Gastrocnemius medialis (tissue), 4 donors: ENCODE measurements around the gene HHLA2. TPM values are rescaled to one million over a fixed set of nuclear protein-coding genes. Genes with fewer than 3 reads are reported as not detected.

ENCODE experiments used
- ATAC-seq, 2 donors: fragments of 150-250 bp; one replicate each; pipeline ENCODE4 v1.9.1; 2016
- DNase-seq, 2 donors: peaks; one replicate each; pipeline ENCODE4 v3.0.0-alpha.2; 2019
- H3K27ac ChIP-seq, 4 donors: fragments of 200-600 bp; sonication (generic); 1 replicate in 1 of 4; 2 replicates in 3 of 4; pipeline ENCODE4 v1.5.1; 2016 to 2018; ENCODE audit warnings: mild to moderate bottlenecking in 2 of 4, moderate library complexity in 1 of 4
- H3K27me3 ChIP-seq, 3 donors: fragments of 200-600 bp; sonication (generic) in 2 of 3; 1 replicate in 1 of 3; 2 replicates in 2 of 3; pipeline versions ENCODE4 v1.5.1 to v1.6.0; 2016 to 2019; ENCODE audit warnings: mild to moderate bottlenecking in 1 of 3, moderate library complexity in 1 of 3
- H3K36me3 ChIP-seq, 2 donors: fragments of 200-600 bp; sonication (generic) in 1 of 2; one replicate each; pipeline ENCODE4 v1.5.1; 2017 to 2018
- H3K4me1 ChIP-seq, 2 donors: fragments of 200-600 bp; sonication (generic) in 1 of 2; one replicate each; pipeline ENCODE4 v1.5.1; 2016 to 2017; ENCODE audit warnings: mild to moderate bottlenecking in 2 of 2
- H3K4me3 ChIP-seq, 4 donors: fragments of 200-600 bp; sonication (generic) in 3 of 4; 1 replicate in 1 of 4; 2 replicates in 3 of 4; pipeline ENCODE4 v1.5.1; 2016 to 2019; ENCODE audit warnings: mild to moderate bottlenecking in 2 of 4
- H3K9me3 ChIP-seq, 3 donors: fragments of 200-600 bp; sonication (generic) in 2 of 3; 1 replicate in 1 of 3; 2 replicates in 2 of 3; pipeline ENCODE4 v1.5.1; 2016 to 2019
- CTCF ChIP-seq, 5 experiments: fragments of 450-650 bp in 3 of 5; fragments of 200-600 bp in 2 of 5; sonication (generic) in 2 of 5; IDR thresholded peaks in 4 of 5; conservative IDR thresholded peaks in 1 of 5; 1 replicate in 4 of 5; 2 replicates in 1 of 5; pipeline ENCODE4 v1.5.1; 2016 to 2019; ENCODE audit warnings: antibody characterized with exemption in 5 of 5, mild to moderate bottlenecking in 3 of 5, moderate library complexity in 3 of 5
- POLR2A ChIP-seq, 2 donors: fragments of 450-650 bp; IDR thresholded peaks; one replicate each; pipeline ENCODE4 v1.6.1; 2017; ENCODE audit warnings: antibody characterized with exemption in 2 of 2, mild to moderate bottlenecking in 2 of 2, moderate library complexity in 2 of 2
- in situ Hi-C, 4 donors: fragments of 200-750 bp; cut with MboI; loops; one replicate each; pipeline versions ENCODE4 v1.15.0 to v1.8.0; 2017; ENCODE audit warnings: low sequenced_read_pairs in 4 of 4
- intact Hi-C: fragments of 100-400 bp; cut with DNase I; formaldehyde crosslinking; loops from one replicate; pipeline ENCODE4 v1.15.1; 2023; ENCODE audit warnings: low total_unique reads
- total RNA-seq, 4 donors: library from RNA; depleted of rRNA; stranded (reverse); fragments of >200 nt; gene quantifications; one replicate each; pipeline versions ENCODE4 v1.1.0 to v1.2.3, GENCODE V29; 2016

The HHLA2 gene
- total RNA-seq, 4 donors from 2014 or later, result 0.49 TPM; not detected in 3

GRCh38 chr3:108352176-108352575 lies 55.8 kb downstream of the HHLA2 start:
- Histone ChIP-seq H3K36me3 (no peaks in the 10 kb centered on the region), H3K27ac (no peak overlapping the region), H3K27me3 (no peaks in the 10 kb centered on the region), H3K4me3 (no peak overlapping the region), H3K4me1 (no peaks in the 10 kb centered on the region), H3K9me3 (no peaks in the 10 kb centered on the region)
- no peak for ATAC-seq
- TF ChIP-seq POLR2A (IDR thresholded peaks at IDR 0.05), result no peak
- TF ChIP-seq CTCF (IDR thresholded peaks at IDR 0.05 in 4 of 5, conservative IDR thresholded peaks at IDR 0.05 in 1 of 5), result no peak
- no peak for DNase-seq
- intact Hi-C loops, result no loop called here
- in situ Hi-C loops, result no loop called here

DNA sequence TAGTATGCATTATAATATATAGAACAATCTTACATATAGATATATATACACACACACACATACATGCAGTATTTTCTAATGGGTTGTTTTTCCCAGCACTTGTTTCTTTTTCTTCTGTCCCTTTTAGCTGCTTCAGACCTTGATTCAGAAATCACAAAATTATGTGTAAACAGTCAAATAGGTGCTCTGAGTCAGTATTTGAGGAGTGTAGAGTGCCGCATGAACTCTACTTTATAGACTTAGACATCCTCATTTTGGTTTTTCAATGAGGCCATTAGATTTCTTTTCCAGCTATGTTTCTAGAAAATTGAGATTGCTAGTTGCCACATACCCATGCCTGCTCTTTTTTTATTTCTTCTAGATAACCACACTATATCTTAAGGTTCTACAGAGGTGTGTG lies 58.2 kb downstream of the HHLA2 start:
- no peaks in the 10 kb centered on the region for H3K9me3 ChIP-seq
- DNase-seq (no peak), ATAC-seq (no peak)
- H3K27ac ChIP-seq, result no peak overlapping the region
- H3K27me3 ChIP-seq, result no peaks in the 10 kb centered on the region
- no peaks in the 10 kb centered on the region for H3K4me1 ChIP-seq
- in situ Hi-C loops, result no loop called here
- H3K36me3 ChIP-seq, result no peaks in the 10 kb centered on the region
- intact Hi-C loops, result no loop called here
- H3K4me3 ChIP-seq, result no peak overlapping the region
- TF ChIP-seq POLR2A (IDR thresholded peaks at IDR 0.05), result no peak
- TF ChIP-seq CTCF (IDR thresholded peaks at IDR 0.05 in 4 of 5, conservative IDR thresholded peaks at IDR 0.05 in 1 of 5), result no peak

DNA sequence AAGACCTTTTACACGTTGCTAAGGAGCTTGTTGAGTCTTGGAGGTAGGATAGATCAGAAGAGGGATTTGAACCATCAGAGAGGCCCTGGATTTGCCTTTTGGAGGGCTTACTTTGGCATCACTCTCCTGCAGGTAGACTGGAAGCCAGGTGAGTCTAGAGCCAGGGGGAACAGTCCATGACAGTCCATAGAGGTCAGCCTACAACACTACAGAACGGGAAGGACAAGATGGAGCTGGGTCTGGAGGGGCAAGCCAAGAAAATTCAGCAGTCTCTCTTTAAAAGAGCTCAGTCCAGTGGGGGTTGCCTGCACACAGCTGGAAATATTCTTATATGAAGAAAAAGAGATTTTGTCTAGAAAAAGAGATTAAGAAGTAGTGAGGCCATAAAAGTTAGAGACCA lies 60.7 kb downstream of the HHLA2 start:
- no peaks in the 10 kb centered on the region for H3K4me1 ChIP-seq
- intact Hi-C loops, result no loop called here
- DNase-seq (no peak), ATAC-seq (no peak)
- TF ChIP-seq POLR2A (IDR thresholded peaks at IDR 0.05), result no peak
- no peak for TF ChIP-seq CTCF (IDR thresholded peaks at IDR 0.05 in 4 of 5, conservative IDR thresholded peaks at IDR 0.05 in 1 of 5)
- H3K9me3 ChIP-seq, result no peaks in the 10 kb centered on the region
- no peak overlapping the region for H3K27ac ChIP-seq
- in situ Hi-C loops, result no loop called here
- no peaks in the 10 kb centered on the region for H3K36me3 ChIP-seq
- no peak overlapping the region for H3K4me3 ChIP-seq
- no peaks in the 10 kb centered on the region for H3K27me3 ChIP-seq

GRCh38 chr3:108359011-108359410 lies 62.7 kb downstream of the HHLA2 start:
- intact Hi-C loops, result no loop called here

More at GRCh38 chr3:108359011-108359410, 62.7 kb downstream of the HHLA2 start:
- no peaks in the 10 kb centered on the region for H3K27me3 ChIP-seq
- no peak for ATAC-seq
- no peak overlapping the region for H3K27ac ChIP-seq
- in situ Hi-C loops, result no loop called here
- no peak overlapping the region for H3K4me3 ChIP-seq
- no peaks in the 10 kb centered on the region for H3K4me1 ChIP-seq
- H3K36me3 ChIP-seq, result no peaks in the 10 kb centered on the region
- H3K9me3 ChIP-seq, result no peaks in the 10 kb centered on the region
- TF ChIP-seq POLR2A (IDR thresholded peaks at IDR 0.05) (no peak), CTCF (IDR thresholded peaks at IDR 0.05 in 4 of 5, conservative IDR thresholded peaks at IDR 0.05 in 1 of 5) (no peak)
- no peak for DNase-seq
